HG03095 (cell line): ENCODE data around the gene MAPK10.
"Not testable (repeated sequence)": the region's sequence is repeated elsewhere in the genome, so short reads cannot be mapped to it uniquely, and the experiment has no call there.

Experiments
- ATAC-seq: cut with Tn5 transposase; IDR thresholded peaks from one replicate; pipeline ENCODE4 v1.9.1; 2021; ENCODE audit warnings: moderate library complexity; ENCODE audit not compliant: unreplicated experiment

MAPK10 gene

DNA sequence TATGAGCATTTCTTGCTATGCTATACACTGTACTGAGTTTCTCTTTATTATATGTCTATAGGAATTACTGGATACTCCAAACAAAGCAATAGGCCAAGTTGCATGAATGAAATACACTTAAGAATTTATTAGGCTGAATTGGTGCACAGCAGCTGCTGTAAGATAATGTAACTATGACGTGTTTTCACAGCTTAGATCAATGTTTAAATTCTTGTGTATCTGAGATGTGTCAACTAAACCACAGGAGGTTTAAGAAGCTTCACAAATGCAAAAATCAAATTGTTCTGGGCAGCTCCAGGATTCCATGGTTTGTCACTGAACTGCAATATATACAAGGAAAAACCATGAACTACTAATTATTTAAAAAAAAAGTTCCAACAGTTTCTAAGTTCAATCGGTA lies 156.7 kb downstream of the MAPK10 start:
- no peak for ATAC-seq

DNA sequence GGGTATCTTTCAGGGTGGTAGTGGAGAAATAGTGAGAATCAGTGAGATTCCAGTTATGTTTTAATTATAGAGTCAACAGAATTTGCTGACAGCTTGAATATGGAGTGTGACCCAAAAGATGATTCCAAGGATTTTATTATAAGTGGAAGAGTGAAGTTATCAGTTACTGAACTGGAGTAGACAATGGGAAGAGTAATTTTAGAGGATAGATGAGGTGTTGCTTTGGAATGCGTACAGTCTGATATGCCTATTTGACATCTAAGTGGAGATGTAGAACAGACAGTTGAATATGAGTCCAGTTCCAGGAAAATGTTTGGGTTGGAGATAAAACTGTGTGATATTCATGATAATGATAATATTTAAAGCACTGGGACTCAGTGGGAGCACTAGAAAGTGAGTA lies 174.2 kb downstream of the MAPK10 start:
- ATAC-seq = no peak

DNA sequence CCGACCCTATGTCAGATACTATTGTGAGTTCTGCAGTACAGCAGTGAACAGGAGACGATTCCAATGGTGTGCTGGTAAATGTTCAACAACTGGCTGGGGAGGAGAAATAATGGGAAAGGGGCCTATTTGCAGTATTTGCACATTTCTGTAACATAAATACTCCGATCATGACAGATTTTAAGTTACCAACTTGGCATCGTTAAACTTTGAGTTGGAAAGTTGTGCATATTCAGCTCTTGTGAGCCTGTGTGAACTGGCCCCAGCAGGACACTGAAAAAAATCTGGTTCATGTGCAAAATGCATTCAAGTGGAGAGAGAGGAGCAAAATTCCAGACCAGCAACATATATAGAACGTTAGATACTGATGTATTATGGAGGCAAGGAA lies 175.0 kb downstream of the MAPK10 start:
- no peak for ATAC-seq

DNA sequence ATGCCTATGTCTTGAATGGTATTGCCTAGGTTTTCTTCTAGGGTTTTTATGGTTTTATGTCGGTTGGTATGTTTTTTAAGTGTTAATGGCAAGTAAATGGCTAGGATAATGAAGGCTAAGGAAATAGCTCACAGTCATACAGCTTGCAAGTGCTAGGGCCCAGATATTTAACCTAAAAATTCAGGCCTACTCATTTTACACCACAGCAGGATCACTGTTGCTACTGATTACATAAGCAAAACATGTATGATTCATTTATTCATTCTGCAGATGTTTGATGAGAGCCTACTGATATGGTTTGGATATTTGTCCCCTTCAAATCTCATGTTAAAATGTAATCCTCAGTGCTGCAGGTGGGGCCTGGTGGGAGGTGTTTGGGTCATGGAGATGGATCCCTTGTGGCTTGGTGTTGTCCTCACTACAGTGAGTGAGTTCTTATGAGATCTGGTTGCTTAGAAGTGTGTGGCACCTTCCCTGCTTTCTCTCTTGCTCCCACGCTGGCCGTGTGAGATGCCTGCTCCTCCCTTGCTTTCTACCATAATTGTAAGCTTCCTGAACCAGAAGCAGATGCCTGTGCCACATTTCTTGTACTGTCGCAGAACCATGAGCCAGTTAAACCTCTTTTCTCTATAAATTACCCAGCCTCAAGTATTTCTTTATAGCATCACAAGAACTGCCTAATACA lies 175.5 kb downstream of the MAPK10 start:
- ATAC-seq = no peak

DNA sequence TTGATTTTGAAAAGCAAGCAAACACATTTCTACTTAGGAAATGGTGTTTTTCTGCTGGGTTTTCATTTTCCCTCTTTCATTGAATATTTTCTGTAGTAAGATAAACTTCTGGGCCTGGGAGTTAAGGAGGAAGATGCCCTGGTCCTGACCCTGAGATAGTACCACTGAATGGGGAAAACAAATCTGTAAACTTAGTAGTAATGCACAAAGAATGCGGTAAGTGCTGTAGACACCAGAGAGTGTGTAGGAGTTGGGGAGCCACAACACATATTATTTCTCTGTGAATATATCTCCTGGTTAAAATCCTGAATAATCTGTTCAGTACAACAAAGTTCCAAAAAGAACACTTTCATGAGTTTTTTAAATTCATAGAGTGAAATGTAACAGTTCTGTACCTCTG lies 178.3 kb downstream of the MAPK10 start:
- ATAC-seq = no peak

DNA sequence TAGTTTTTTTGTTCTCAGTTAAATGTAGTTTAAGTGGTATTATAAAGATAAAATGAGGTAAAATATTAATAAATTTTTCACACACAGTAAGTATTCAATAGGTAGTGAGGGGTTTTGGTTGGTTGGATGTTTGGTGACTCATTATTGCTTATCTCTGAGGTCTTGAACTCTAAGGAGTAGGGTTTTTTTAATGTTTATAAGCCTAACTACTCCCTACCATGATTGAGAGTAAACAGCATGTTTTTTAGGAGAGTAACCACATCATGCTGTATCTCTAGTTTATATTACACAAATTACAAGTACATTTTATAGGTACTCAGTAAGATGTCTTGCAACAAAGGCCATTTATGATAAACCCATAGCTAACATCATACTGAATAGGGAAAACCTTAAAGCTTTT lies 181.6 kb downstream of the MAPK10 start:
- no peak for ATAC-seq

DNA sequence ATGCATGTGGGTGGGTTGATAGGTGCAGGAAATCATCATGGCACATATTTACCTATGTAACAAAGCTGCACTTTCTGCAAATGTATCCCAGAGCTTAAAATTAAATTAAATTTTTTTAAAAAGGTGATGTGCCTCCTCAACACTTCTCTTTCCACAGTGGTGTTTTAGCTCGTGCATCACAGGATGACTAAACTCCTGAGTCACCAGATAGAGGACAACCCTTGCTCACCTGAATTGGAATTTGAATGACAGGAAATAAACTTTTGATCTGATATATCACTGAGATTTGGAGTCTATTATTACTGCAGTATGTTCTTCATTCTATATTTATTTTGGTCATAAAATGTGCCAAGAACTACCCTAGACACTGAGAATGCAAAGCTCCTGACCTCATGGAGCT lies 185.3 kb downstream of the MAPK10 start:
- no peak for ATAC-seq

DNA sequence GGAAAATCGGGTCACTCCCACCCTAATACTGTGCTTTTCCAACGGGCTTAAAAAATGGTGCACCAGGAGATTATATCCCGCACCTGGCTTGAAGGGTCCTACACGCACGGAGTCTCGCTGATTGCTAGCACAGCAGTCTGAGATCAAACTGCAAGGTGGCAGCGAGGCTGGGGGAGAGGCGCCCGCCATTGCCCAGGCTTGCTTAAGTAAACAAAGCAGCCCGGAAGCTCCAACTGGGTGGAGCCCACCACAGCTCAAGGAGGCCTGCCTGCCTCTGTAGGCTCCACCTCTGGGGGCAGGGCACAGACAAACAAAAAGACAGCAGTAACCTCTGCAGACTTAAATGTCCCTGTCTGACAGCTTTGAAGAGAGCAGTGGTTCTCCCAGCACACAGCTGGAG lies 191.5 kb downstream of the MAPK10 start:
- not testable (repeated sequence) for ATAC-seq

DNA sequence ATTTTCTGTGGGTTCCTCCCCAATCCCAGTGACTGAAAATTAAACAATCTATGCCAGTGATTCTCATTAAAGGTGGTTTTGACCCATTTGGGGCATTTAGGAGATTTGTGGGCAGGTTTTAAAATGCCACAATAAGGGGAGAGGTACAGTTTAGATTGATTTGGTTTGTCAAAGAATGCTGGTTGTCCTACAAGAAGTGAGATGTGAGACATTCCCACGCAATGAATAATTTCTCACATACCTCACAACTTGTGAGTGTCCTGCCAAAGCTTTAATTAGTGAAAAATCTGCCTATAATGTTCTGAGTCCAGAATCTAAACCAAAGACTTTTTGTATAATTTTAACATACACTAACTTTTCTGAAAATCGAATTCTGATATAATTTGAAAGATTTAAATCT lies 199.4 kb downstream of the MAPK10 start:
- no peak for ATAC-seq

DNA sequence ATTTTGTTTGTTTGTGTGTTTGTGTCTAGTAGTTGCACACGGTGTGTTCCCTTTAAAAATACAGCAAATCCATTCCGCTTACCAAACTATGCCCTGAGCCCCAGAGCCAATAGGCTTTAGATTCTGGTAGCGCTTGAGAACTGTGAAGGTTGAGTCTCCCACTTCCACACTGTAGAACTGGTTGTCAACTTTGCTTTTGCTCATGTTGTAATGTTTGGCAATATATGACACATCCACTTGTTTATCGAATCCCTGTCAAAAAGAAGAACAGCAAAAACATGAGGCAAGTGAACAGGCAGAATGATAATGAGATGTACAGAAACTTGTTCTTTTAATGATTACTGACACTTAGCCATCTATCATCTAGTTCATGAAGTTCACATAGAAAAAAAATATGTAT lies 200.6 kb downstream of the MAPK10 start:
- no peak for ATAC-seq

DNA sequence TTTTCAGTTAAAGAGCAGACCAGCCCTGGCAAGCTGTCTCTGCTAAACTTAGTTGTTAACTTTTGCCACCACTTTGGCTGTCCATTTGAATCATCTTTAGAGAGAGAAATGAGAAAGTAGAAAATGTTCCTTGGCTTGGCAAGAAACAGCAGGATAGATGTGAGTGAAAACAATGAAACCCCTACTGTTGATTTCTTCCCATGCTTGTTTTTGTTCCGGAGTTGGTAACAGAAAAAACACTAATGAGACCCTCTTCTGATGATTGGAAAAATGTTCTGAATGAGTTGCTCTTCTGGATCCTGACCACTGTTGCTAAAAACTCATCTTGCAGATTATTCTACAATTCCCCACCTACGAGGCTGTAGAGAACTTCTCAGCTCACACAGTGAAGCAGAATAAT lies 203.3 kb downstream of the MAPK10 start:
- ATAC-seq = no peak

DNA sequence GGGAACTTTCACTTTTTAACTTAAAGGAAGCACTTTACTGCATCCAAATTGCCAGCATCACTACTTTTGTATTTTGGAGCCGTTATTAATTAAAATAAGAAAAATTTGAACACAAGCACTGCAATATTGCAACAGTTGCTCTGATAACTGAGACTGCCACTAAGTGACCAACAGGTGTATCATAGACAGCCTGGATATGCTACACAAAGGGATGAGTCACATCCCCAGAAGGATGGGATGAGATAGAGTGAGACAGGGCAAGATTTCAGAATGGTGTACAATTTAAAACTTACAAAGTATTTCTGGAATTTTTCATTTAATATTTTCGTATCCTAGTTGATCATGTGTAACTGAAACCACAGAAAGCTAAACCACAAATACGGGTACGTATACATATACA lies 204.1 kb downstream of the MAPK10 start:
- ATAC-seq = no peak

DNA sequence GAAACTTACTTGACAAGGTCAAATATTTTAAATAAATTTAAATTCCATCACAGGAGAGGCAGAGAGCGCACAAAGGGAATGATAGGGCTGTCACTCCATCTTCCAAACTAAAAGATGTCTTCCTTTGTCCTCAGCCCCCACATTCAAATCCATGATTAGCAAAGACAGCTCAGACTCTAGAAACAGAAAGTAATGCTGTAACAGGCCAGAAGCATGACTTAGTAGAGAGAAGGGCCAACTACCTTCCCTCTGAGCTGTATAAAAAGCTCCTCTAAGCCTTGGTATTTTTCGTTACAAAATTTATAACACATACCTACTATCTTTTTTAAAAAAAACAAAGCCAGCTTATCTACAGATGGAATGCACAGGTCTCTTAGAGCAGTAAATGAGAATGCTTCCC lies 207.4 kb downstream of the MAPK10 start:
- ATAC-seq = no peak

DNA sequence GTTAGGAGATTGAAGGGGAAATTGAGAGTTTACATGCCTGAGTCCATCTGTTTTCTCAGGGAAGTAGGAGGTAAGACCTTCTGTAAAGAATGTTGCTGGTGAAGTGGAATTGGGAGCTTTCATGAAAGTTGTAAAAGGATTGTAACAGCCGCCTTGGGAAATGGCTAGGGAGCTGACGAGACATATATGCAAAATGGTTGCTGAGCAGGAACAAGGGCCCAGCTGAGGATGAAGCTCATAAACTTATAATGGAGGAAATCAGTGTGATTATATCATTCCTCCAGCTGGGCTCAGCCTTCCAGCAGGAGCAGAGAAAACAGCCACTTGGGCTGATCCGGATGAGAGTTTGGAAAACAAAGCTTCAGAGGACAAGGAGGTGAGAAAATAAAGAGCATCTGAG lies 208.7 kb downstream of the MAPK10 start:
- no peak for ATAC-seq

DNA sequence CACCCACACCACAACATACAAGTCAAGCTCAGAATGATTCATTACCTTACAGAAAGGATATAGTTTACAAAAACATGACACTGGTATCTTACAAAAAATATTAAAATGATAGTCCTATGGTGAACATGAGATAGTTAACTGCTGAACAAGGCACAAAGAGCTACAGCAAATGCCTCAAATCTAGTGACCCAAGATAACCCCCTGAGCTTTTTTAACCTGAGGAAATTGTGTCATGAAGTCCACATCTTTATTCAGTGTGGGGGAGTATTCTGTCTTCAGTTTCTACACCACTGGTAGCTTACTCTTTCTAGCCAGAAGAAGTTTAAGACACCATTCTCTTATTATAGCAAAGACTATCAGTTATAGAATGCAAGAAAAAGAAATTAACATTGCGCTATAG lies 218.7 kb downstream of the MAPK10 start:
- ATAC-seq = no peak

DNA sequence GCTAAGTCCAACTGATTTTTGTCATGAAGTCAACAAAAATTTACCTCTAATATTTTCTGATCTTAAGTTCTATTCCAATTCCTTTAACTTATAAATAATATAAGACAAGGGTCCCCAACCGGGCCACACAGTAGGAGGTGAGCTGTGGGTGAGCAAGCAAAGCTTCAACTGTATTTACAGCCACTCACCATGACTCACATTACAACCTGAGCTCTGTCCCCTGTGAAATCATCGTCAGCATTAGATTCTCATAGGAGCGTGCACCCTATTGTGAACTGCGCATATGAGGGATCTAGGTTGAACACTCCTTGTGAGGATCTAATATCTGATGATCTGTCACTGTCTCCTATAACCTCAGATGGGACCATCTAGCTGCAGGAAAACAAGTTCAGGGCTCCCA lies 227.4 kb downstream of the MAPK10 start:
- ATAC-seq = no peak

DNA sequence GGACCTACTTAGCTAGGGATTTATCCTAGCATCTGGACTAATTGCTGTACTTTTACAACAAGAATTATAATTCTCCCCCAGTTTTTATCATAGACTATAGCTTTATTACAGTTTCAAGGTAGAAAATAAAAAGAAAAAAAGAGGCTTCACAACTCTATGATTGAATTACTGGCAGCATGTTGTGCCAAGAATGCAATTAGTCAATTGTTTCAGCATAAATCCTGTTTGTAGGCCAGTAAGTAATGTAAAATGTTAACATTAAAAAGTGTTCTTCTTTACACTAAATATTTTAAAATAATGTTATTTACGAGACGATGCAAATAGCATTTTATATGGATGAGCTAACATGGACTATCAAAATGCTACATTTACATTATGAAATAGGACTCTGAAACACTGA lies 228.4 kb downstream of the MAPK10 start:
- no peak for ATAC-seq

DNA sequence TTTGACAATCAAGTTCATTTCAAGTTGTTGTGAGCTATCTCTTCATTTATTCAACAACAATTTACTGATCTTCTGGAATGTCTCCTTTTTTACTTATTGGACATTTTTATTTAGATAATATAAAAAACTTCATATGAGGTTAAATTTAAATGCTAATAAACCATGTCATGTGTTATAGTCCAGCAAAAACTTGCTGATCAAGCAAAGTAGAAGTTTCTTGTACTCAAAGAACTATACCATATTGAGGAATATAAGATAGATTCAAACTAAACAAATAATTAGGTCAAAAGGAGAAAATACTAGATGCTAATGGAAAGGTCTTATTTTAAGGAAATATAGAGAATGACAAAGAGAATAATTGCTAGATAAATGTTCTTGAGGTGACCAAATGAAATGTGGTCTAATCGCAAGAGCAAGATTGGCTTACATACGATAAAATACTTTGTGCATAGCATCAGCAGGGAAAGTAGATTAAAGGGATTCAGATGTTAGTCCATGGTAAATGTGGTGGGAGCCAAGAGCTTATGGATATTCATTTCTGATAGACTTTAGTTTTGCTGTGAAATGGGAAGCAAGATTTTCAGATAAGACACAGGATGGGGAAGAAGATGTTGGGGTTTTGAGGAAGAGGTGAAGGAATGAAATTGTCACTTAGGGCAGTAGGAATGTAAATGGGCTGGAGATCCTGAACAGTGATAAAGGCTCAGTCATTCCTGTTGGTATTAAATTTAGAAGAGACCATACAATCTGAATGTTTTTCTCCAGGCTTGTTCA lies 229.5 kb downstream of the MAPK10 start:
- no peak for ATAC-seq

DNA sequence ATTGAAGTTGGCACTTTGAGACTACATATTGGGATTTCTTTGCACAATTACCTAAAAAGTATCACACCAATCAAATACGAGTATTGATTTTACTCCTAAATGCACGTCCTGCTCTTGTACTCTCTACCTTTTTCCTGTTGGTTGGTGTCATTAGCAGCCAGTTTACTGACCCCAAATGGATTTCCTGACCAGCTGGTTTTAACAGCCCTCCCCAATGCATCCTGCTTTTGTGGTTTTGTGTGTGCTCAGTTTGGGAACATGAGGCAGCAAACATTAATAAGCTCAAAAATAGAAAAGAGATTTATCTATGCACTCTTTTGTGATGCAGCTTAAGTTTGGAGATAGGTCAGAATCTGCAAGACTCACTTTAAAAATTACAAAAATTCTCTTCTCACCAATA lies 230.3 kb downstream of the MAPK10 start:
- ATAC-seq = no peak

DNA sequence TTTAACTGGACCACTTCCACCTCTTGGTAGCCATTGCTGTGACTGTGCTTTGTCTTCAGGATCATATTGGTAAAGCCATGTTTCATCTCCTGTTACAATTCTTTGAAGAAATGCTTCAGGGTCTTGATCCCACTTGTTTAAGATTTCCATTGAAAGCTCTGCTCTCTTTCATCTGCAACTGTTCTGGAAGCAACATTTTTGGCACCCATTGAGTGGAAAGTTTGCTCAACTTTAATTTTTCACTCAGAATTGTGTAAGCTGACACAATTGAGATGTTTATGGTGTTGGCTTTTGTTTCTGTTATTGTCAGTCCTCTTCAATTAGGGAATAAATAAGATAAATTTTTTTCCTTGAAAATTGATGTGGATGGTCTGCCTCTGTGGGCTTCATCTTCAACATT lies 237.4 kb downstream of the MAPK10 start:
- no peak for ATAC-seq

DNA sequence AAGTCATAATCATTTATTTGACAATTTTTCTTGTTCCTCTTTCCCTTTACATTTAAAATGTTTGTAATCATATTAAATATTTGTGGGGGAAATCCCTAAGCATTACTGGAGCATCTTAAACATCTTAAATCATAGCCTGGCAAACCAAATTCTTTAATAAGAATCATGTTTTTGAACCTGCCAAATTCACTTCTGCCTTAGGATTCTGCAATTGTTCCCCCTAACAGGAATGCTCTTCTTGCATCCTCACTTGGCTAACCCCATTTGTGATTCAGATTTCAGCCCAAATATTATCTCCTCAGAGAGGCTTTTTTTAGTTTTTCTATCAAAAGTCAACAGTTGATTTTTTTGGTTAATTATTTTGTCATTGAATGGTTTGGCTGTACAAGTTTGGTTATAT lies 241.1 kb downstream of the MAPK10 start:
- no peak for ATAC-seq

DNA sequence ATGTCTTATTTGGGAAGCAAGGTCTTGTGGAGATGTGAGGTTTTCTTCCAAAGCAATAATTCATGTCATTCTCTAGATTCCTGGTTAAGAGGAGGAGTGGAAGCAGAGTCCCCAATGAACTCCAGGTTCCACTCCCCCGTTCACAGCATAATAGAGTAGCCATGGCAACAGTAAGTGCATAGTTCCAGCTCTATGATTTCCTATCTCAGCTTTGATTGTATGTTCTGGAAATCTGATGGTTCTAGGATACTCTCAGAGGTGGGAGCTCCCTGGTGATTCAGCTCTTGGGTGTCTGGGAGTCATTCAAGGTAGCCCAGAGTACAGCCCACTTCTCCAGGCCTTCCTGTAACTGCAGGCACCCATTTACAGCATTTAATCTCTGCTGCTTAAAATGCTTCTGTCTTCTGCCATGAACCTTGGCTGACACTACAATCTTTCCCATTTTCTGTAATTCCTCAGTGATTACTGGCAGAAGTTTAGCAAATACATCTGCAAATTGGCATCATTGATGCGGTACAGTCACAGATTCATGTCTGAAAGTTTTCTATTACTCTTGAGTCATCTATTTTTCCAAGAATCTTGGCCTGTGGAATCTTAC lies 242.0 kb downstream of the MAPK10 start:
- no peak for ATAC-seq
